IPS-NIHi7 (cell line): ENCODE results near the gene ITGB6.
"Not testable (repeated sequence)": the region's sequence is repeated elsewhere in the genome, so short reads cannot be mapped to it uniquely, and the experiment has no call there.

Source experiments
- DNase-seq: peaks from one replicate; pipeline ENCODE4 v3.0.0; 2012; ENCODE audit warnings: mixed read lengths; ENCODE audit errors: extremely low spot score

ITGB6 gene

GRCh38 chr2:160194946-160195345 is 5.1 kb downstream of the ITGB6 start:
- DNase-seq = no peak

GRCh38 chr2:160194351-160194750 is 5.7 kb downstream of the ITGB6 start:
- DNase-seq = no peak

- DNase-seq = not testable (repeated sequence)
Observed at GRCh38 chr2:160181146-160181836, 18.8 kb downstream of the ITGB6 start.

GRCh38 chr2:160180690-160181089 is 19.4 kb downstream of the ITGB6 start:
- DNase-seq = not testable (repeated sequence)

- no peak for DNase-seq
Observed at GRCh38 chr2:160180172-160180571, 19.9 kb downstream of the ITGB6 start.

- DNase-seq = no peak
Observed at GRCh38 chr2:160175169-160176134, 24.6 kb downstream of the ITGB6 start.

- DNase-seq = no peak
Observed at GRCh38 chr2:160174322-160174721, 25.8 kb downstream of the ITGB6 start.

- DNase-seq = no peak
Observed at GRCh38 chr2:160169988-160170387, 30.1 kb downstream of the ITGB6 start.

GRCh38 chr2:160169471-160169870 is 30.6 kb downstream of the ITGB6 start:
- no peak for DNase-seq

GRCh38 chr2:160168878-160169277 is 31.2 kb downstream of the ITGB6 start:
- no peak for DNase-seq

GRCh38 chr2:160167089-160167740 is 32.9 kb downstream of the ITGB6 start:
- DNase-seq = no peak

- DNase-seq = no peak
Observed at GRCh38 chr2:160165996-160166395, 34.1 kb downstream of the ITGB6 start.

GRCh38 chr2:160165081-160165480 is 35.0 kb downstream of the ITGB6 start:
- DNase-seq = no peak

GRCh38 chr2:160157861-160158829 is 41.9 kb downstream of the ITGB6 start:
- peak; percentile 15 for DNase-seq

GRCh38 chr2:160156665-160157064 is 43.4 kb downstream of the ITGB6 start:
- no peak for DNase-seq

GRCh38 chr2:160156100-160156499 is 44.0 kb downstream of the ITGB6 start:
- DNase-seq = peak; percentile 55

- not testable (repeated sequence) for DNase-seq
Observed at GRCh38 chr2:160148419-160148818, 51.7 kb downstream of the ITGB6 start.

GRCh38 chr2:160145471-160145870 is 54.6 kb downstream of the ITGB6 start:
- DNase-seq = no peak

GRCh38 chr2:160144280-160144990 is 55.6 kb downstream of the ITGB6 start:
- no peak for DNase-seq

GRCh38 chr2:160142472-160142871 is 57.6 kb downstream of the ITGB6 start:
- no peak for DNase-seq
